ENCODE data around the gene KCNAB1. TPM values are rescaled to one million over a fixed set of nuclear protein-coding genes. Genes with fewer than 3 reads are reported as not detected.

The KCNAB1 gene
- total RNA-seq, 1 donor from 2014 or later = 2.4 TPM

- Histone ChIP-seq H3K27ac (replicated peaks) (no peak overlapping the region), H3K4me3 (no peak overlapping the region), H3K9me3 (replicated peaks) (no peaks in the 10 kb centered on the region), H3K36me3 (no peaks in the 10 kb centered on the region), H3K27me3 (ENCODE audit: low read depth) (no peaks in the 10 kb centered on the region), H3K4me1 (no peaks in the 10 kb centered on the region)
- DNase-seq = no peak
- intact Hi-C loops (cut with micrococcal nuclease) = no loop called here
- TF ChIP-seq, protein P1, sequence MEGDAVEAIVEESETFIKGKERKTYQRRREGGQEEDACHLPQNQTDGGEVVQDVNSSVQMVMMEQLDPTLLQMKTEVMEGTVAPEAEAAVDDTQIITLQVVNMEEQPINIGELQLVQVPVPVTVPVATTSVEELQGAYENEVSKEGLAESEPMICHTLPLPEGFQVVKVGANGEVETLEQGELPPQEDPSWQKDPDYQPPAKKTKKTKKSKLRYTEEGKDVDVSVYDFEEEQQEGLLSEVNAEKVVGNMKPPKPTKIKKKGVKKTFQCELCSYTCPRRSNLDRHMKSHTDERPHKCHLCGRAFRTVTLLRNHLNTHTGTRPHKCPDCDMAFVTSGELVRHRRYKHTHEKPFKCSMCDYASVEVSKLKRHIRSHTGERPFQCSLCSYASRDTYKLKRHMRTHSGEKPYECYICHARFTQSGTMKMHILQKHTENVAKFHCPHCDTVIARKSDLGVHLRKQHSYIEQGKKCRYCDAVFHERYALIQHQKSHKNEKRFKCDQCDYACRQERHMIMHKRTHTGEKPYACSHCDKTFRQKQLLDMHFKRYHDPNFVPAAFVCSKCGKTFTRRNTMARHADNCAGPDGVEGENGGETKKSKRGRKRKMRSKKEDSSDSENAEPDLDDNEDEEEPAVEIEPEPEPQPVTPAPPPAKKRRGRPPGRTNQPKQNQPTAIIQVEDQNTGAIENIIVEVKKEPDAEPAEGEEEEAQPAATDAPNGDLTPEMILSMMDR (IDR thresholded peaks at IDR 0.05; ENCODE audit: borderline replicate concordance) = no peak
These were observed 231.4 kb downstream of the KCNAB1 start for GRCh38 chr3:156351783-156352182.

- no peak for DNase-seq
- Histone ChIP-seq H3K36me3 (no peaks in the 10 kb centered on the region), H3K27me3 (ENCODE audit: low read depth) (no peaks in the 10 kb centered on the region), H3K4me3 (no peak overlapping the region), H3K4me1 (no peaks in the 10 kb centered on the region), H3K27ac (replicated peaks) (no peak overlapping the region), H3K9me3 (replicated peaks) (no peaks in the 10 kb centered on the region)
- TF ChIP-seq, protein P1 (IDR thresholded peaks at IDR 0.05; ENCODE audit: borderline replicate concordance) = no peak
- intact Hi-C loops (cut with micrococcal nuclease) = no loop called here
These were observed 232.3 kb downstream of the KCNAB1 start for GRCh38 chr3:156352728-156353127.

DNA sequence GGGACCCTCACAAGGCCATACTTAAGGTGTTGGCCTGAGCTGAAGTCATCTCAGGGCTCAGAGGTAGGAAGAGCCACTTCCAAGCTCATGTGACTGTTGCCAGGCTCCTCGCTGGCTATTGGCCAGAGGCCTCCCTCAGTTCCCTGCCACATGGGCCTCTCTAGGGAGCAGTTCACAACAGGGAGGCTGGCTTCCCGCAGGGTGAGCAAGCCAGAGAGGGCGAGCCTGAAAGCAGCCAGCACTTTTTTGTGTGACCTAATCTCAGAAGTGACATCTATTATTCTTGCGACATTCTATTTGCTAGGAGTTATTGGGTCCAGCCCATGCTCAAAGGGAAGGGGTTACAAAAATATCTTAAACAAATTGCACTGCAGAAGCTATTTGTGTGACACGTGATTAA lies 233.2 kb downstream of the KCNAB1 start:
- Histone ChIP-seq H3K4me3 (no peak overlapping the region), H3K9me3 (replicated peaks) (no peaks in the 10 kb centered on the region), H3K27me3 (ENCODE audit: low read depth) (no peaks in the 10 kb centered on the region), H3K36me3 (no peaks in the 10 kb centered on the region), H3K4me1 (no peaks in the 10 kb centered on the region), H3K27ac (replicated peaks) (no peak overlapping the region)
- no peak for DNase-seq
- TF ChIP-seq, protein P1 (IDR thresholded peaks at IDR 0.05; ENCODE audit: borderline replicate concordance) = no peak
- intact Hi-C loops (cut with micrococcal nuclease) = no loop called here

DNA sequence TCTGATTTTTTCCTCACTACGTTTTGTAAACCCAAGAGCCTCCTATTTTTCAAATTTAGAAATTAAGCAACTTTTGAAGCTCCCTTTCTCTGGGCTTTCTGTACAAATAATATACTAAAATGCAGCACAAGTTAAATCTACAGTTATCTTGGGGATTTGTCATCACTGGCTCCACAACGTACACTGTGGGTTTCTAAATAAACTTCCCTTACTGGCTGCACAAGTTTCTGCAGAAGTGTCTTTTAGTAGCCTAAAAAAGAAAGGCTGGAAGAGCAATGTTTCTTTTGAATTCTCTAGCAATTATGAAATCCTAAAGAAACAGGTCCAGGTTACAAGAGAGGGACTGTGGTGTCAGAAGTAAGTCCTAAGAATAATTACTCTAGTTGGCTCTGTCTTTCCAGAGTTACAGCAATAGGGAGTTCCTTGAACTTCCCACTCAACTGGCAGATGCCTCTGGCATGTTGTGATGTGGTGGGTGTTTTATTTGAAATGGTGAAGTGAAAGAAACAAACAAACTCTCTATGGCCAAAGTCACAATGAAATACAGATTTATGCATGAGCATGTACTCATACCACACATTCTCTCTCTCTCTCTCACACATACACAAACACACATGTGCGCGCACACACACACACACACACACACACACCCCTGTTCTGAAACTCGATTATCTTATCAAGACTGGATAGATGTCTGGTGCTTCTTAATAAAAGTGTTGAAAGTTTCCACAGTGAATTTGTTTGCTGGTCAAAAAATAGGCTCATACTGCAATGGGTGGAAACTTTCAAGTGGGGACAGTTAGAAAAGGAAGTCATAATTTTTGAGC lies 236.4 kb downstream of the KCNAB1 start:
- Histone ChIP-seq H3K9me3 (replicated peaks) (no peaks in the 10 kb centered on the region), H3K4me3 (no peak overlapping the region), H3K36me3 (no peaks in the 10 kb centered on the region), H3K4me1 (no peaks in the 10 kb centered on the region), H3K27me3 (ENCODE audit: low read depth) (no peaks in the 10 kb centered on the region), H3K27ac (replicated peaks) (no peak overlapping the region)
- intact Hi-C loops (cut with micrococcal nuclease) = no loop called here
- DNase-seq = no peak
- TF ChIP-seq, protein P1 (IDR thresholded peaks at IDR 0.05; ENCODE audit: borderline replicate concordance) = no peak

GRCh38 chr3:156358232-156358631 lies 237.9 kb downstream of the KCNAB1 start:
- Histone ChIP-seq H3K9me3 (replicated peaks) (no peaks in the 10 kb centered on the region), H3K36me3 (no peaks in the 10 kb centered on the region), H3K4me1 (no peaks in the 10 kb centered on the region), H3K4me3 (no peak overlapping the region), H3K27me3 (ENCODE audit: low read depth) (no peaks in the 10 kb centered on the region), H3K27ac (replicated peaks) (no peak overlapping the region)
- no peak for DNase-seq
- intact Hi-C loops (cut with micrococcal nuclease) = no loop called here
- TF ChIP-seq, protein P1 (IDR thresholded peaks at IDR 0.05; ENCODE audit: borderline replicate concordance) = no peak
